Activated naive CD8-positive, alpha-beta T cell treated with anti-CD3 and anti-CD28 coated beads, Interleukin-2, amount 10 ng/mL, durations not matched to agents 7 days and 5 days (primary cell): ENCODE data around the gene SH3YL1. TPM values are rescaled to one million over a fixed set of nuclear protein-coding genes. Genes with fewer than 3 reads are reported as not detected.

Experiments used
- total RNA-seq, 2 experiments: library from RNA; stranded (reverse); gene quantifications; one replicate each; pipeline ENCODE4 v1.2.3, GENCODE V29; 2021

The SH3YL1 gene
- total RNA-seq, 2 experiments from 2014 or later: 32.8 to 40.1 TPM

Other genes with a start within 250 kb of the SH3YL1 start
- gene FAM110C, start 217.5 kb downstream of the SH3YL1 start, total RNA-seq: under 1 TPM; 0.68 to 0.69 TPM
- 100 to 1,000 TPM in 1 of 2 experiments, 10 to 100 TPM in 1; 88.9 to 101 TPM for gene ACP1, start 915 bp upstream of the SH3YL1 start, total RNA-seq
- gene ALKAL2, start 24.1 kb upstream of the SH3YL1 start, total RNA-seq: not detected